Measurements from ENCODE around the gene LPO. TPM values are rescaled to one million over a fixed set of nuclear protein-coding genes. Genes with fewer than 3 reads are reported as not detected.
A peak's percentile ranks its signal among the peaks of the same experiment; 100 is the strongest.

LPO gene
- total RNA-seq, 2 donors from 2014 or later, result not detected

DNA sequence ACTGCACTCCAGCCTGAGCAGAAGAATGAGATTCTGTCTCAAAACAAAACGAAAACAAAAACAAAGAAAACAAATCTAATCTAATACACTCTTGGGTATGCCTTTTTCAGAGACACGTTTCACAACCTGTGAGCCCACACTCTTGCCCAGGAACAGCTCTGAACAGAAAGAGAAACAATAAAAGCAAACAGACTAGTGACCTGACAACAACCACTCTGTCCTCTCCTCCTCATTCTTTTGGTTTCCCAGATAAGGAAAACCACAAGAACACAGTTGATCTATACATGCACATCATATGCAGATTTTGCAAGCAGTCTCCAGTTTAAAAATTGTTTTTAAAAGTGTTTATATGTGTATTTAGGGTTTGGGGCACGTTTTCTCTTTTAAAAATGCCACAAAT is 20.6 kb upstream of the LPO start:
- DNase-seq, result no peak
- Histone ChIP-seq H3K4me1 (ENCODE audit: control insufficient read depth, insufficient read depth, low read length) (no peaks in the 10 kb centered on the region), H3K9me3 (ENCODE audit: control insufficient read depth, low read length) (no peaks in the 10 kb centered on the region), H3K36me3 (ENCODE audit: control insufficient read depth, insufficient read depth, low read length) (peaks cover 33% of the 10 kb centered on the region), H3K27ac (ENCODE audit: low read depth, low read length) (no peak overlapping the region), H3K4me3 (ENCODE audit: low read length) (no peak overlapping the region), H3K9ac (ENCODE audit: extremely low read depth, low read length, poor library complexity, severe bottlenecking) (no peak overlapping the region), H3K27me3 (ENCODE audit: control insufficient read depth, insufficient read depth, low read length, poor library complexity, severe bottlenecking) (no peaks in the 10 kb centered on the region)
- Mint-ChIP-seq H3K27me3 (ENCODE audit: insufficient read depth) (peaks cover 20% of the 10 kb centered on the region), H3K36me3 (ENCODE audit: low read depth) (peaks cover 29% of the 10 kb centered on the region), H3K4me3 (peak overlapping the region; percentile 88), H3K27ac (no peak overlapping the region), H3K4me1 (peaks cover 6% of the 10 kb centered on the region), H3K9me3 (no peaks in the 10 kb centered on the region)
- TF ChIP-seq, protein P1, sequence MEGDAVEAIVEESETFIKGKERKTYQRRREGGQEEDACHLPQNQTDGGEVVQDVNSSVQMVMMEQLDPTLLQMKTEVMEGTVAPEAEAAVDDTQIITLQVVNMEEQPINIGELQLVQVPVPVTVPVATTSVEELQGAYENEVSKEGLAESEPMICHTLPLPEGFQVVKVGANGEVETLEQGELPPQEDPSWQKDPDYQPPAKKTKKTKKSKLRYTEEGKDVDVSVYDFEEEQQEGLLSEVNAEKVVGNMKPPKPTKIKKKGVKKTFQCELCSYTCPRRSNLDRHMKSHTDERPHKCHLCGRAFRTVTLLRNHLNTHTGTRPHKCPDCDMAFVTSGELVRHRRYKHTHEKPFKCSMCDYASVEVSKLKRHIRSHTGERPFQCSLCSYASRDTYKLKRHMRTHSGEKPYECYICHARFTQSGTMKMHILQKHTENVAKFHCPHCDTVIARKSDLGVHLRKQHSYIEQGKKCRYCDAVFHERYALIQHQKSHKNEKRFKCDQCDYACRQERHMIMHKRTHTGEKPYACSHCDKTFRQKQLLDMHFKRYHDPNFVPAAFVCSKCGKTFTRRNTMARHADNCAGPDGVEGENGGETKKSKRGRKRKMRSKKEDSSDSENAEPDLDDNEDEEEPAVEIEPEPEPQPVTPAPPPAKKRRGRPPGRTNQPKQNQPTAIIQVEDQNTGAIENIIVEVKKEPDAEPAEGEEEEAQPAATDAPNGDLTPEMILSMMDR (conservative IDR thresholded peaks at IDR 0.05), result no peak
- 89 to 90% methylated on average over 3 of the region's 3 CpGs for WGBS, 2 experiments (ENCODE audit: insufficient coverage in 1 of 2, insufficient read length in 1 of 2)

DNA sequence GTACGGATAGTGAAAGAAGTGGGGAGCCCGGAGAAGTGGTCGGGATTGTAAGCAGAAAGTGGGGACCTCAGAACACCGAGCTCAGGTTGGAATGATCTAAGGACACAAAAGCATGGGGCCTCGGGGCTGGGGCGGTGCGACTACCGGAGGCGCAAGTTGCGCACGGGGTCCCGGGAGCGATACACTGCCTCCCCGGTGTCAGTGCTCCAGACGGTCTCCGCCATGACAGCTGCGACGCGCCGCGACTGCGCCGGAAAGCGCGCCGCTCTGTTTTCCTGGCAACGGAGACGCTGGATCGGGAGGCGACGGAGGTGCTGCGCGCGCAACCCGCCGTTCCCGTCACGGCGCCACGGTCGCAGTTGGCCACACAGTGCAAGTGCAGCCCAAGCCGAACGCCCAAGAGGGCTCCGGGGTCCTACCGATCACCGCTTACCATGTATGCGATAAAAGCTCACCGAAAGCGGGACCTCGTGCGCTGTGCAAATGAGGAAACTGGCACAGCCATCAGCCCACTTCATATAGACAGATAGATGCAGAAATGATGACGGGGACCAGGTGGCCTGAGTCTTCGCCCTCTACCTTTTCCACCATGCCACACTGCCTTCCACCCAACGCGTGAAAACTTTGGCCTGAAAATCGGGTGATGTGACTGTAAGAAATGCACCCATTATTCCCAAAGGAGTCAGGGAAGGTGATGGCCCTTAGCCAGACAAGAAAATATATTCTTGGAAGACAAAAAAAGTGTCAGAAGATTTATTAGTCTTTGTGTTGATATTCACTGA is 19.2 kb upstream of the LPO start, which contains the start of gene MKS1:
TSS of gene MKS1 (minus strand) at position 249 of the 782 bp plus-strand sequence. CDS start at position 224, 25 bp downstream.
- 8 to 17% methylated on average over 15 to 56 of the region's 56 CpGs for WGBS, 2 experiments (ENCODE audit: insufficient coverage in 1 of 2, insufficient read length in 1 of 2)
- TF ChIP-seq, protein P1 (conservative IDR thresholded peaks at IDR 0.05), result peak; percentile 78
- H3K4me3 ChIP-seq (ENCODE audit: low read length), result peak within 1 kb of the TSS; percentile 92
- H3K4me3 Mint-ChIP-seq, result peak within 1 kb of the TSS; percentile 88
- no peaks in the 10 kb centered on the region for H3K4me1 ChIP-seq (ENCODE audit: control insufficient read depth, insufficient read depth, low read length)
- peak; percentile 100 for DNase-seq
- no peak within 1 kb of the TSS for H3K27ac ChIP-seq (ENCODE audit: low read depth, low read length)
- H3K36me3 ChIP-seq (ENCODE audit: control insufficient read depth, insufficient read depth, low read length), result peaks cover 21% of the 10 kb centered on the region
- no peaks in the 10 kb centered on the region for H3K27me3 ChIP-seq (ENCODE audit: control insufficient read depth, insufficient read depth, low read length, poor library complexity, severe bottlenecking)
- H3K27me3 Mint-ChIP-seq (ENCODE audit: insufficient read depth), result peaks cover 26% of the 10 kb centered on the region
- peaks cover 6% of the 10 kb centered on the region for H3K4me1 Mint-ChIP-seq
- H3K36me3 Mint-ChIP-seq (ENCODE audit: low read depth), result peaks cover 19% of the 10 kb centered on the region
- no peaks in the 10 kb centered on the region for H3K9me3 Mint-ChIP-seq
- no peaks in the 10 kb centered on the region for H3K9me3 ChIP-seq (ENCODE audit: control insufficient read depth, low read length)
- H3K27ac Mint-ChIP-seq, result peak within 1 kb of the TSS; percentile 68
- peak within 1 kb of the TSS; percentile 73 for H3K9ac ChIP-seq (ENCODE audit: extremely low read depth, low read length, poor library complexity, severe bottlenecking)

DNA sequence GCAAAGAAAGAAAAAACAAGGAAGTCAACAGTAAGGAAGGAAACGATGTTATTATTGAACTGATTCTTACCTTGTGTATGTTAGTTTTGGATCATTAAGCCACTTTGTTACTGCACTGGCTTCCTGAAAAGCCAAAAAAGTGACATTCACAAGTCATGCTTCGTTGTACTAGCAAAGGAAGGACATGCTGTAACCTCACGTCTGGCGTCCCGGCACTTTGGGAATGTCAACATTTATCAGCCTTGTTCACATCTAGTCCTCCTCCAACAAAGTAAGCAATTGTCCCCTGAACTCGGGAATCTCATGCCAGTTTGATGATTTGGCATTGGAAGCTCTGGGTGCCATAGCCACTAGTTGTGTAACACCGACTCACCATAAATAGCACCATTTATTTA is 18.6 kb upstream of the LPO start:
- no peak overlapping the region for H3K9ac ChIP-seq (ENCODE audit: extremely low read depth, low read length, poor library complexity, severe bottlenecking)
- peak overlapping the region; percentile 92 for H3K4me3 ChIP-seq (ENCODE audit: low read length)
- H3K4me1 Mint-ChIP-seq, result peaks cover 6% of the 10 kb centered on the region
- H3K9me3 Mint-ChIP-seq, result no peaks in the 10 kb centered on the region
- peaks cover 28% of the 10 kb centered on the region for H3K27me3 Mint-ChIP-seq (ENCODE audit: insufficient read depth)
- WGBS, 2 experiments (ENCODE audit: insufficient coverage in 1 of 2, insufficient read length in 1 of 2), result 90 to 94% methylated on average over 5 to 7 of the region's 7 CpGs
- H3K27me3 ChIP-seq (ENCODE audit: control insufficient read depth, insufficient read depth, low read length, poor library complexity, severe bottlenecking), result no peaks in the 10 kb centered on the region
- peaks cover 17% of the 10 kb centered on the region for H3K36me3 ChIP-seq (ENCODE audit: control insufficient read depth, insufficient read depth, low read length)
- peak overlapping the region; percentile 88 for H3K4me3 Mint-ChIP-seq
- peak overlapping the region; percentile 64 for H3K27ac Mint-ChIP-seq
- DNase-seq, result no peak
- H3K4me1 ChIP-seq (ENCODE audit: control insufficient read depth, insufficient read depth, low read length), result no peaks in the 10 kb centered on the region
- no peaks in the 10 kb centered on the region for H3K9me3 ChIP-seq (ENCODE audit: control insufficient read depth, low read length)
- peaks cover 15% of the 10 kb centered on the region for H3K36me3 Mint-ChIP-seq (ENCODE audit: low read depth)
- H3K27ac ChIP-seq (ENCODE audit: low read depth, low read length), result no peak overlapping the region
- TF ChIP-seq, protein P1 (conservative IDR thresholded peaks at IDR 0.05), result no peak

Data from endodermal cell (in vitro differentiated cells).